ENCODE data around the gene KLHL26. TPM values are rescaled to one million over a fixed set of nuclear protein-coding genes. Genes with fewer than 3 reads are reported as not detected.
A peak's percentile ranks its signal among the peaks of the same experiment; 100 is the strongest.

KLHL26 gene
- total RNA-seq, 1 donor from 2014 or later: 1.4 TPM

DNA sequence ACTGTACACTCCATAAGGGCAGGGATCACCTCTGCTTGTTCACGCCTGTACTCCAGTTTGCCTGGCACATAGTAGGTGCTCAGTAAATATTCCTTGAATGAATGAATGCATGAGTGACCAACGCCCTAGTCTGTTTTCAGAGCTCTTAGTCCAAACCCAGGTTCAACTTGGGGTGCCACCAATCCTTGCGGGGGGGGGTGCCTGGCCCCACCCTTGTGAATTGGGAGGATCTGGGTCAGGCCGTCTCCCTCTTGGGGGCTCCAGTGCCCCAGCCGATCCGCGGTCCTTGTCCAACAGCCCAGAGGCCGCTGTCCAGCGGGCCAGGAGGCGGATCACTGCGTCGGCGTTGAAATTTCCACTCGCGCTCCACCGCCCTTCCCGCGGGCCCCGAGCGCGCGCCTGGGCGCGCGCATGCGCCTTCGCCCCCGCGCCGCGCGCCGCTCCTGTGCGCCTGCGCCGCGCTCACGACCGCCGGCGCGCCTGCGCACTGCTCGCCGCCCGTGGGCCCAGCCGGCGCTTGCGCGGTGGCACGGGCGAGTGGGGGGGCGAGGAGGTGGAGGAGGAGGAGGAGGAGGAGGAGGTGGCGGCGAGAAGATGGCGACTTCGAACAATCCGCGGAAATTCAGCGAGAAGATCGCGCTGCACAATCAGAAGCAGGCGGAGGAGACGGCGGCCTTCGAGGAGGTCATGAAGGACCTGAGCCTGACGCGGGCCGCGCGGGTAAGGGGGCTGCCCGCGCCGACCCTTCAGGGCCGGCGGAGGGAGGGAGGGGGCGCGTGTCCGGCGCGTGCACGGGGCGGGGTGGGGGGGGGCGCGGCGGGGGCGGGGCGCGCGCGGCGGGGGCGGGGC lies 46.5 kb downstream of the KLHL26 start, which contains the start of gene CRTC1:
TSS of gene CRTC1 (plus strand) at position 572 of the 849 bp plus-strand sequence. CDS start at position 595, 23 bp downstream.
- peak; percentile 63 to 85 for DNase-seq (ENCODE audit: low read depth in 2 of 2)

DNA sequence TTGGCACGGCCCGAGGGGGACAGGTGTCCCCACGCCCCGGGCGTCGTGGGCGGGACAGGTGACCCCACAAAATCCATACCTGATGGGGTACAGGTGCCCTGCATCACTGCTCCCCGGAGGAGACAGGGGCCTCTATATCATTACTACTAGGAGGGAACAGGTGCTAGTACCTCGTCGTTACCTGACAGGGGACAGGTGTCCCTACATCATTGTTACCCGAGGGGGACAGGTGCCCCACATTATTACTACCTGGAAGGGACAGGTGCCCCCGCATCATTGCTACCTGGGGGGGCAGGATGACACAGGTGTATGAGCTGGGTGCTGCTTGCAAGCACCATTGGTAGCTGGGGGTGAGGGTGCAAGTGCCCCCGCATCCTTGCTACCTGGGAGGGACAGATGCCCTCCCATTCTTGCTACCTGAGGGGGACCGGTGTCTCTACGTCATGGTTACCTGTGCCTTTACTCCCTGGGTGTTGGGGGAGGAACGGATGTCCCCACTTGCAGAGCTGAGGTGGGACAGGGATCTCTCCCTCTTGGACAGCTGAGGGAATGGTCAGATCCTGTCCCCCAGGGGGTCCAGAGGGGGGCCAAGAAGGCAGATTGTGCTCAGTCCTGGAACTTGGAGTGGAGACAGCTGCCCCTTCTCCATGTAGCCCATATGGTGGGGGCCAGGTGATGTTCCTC lies 47.3 kb downstream of the KLHL26 start:
- DNase-seq (ENCODE audit: low read depth in 2 of 2): no peak

- no peak for DNase-seq (ENCODE audit: low read depth in 2 of 2)
These were observed 47.8 kb downstream of the KLHL26 start for GRCh38 chr19:18684642-18684993.

GRCh38 chr19:18685597-18686190 lies 48.9 kb downstream of the KLHL26 start:
- no peak for DNase-seq (ENCODE audit: low read depth in 2 of 2)

DNA sequence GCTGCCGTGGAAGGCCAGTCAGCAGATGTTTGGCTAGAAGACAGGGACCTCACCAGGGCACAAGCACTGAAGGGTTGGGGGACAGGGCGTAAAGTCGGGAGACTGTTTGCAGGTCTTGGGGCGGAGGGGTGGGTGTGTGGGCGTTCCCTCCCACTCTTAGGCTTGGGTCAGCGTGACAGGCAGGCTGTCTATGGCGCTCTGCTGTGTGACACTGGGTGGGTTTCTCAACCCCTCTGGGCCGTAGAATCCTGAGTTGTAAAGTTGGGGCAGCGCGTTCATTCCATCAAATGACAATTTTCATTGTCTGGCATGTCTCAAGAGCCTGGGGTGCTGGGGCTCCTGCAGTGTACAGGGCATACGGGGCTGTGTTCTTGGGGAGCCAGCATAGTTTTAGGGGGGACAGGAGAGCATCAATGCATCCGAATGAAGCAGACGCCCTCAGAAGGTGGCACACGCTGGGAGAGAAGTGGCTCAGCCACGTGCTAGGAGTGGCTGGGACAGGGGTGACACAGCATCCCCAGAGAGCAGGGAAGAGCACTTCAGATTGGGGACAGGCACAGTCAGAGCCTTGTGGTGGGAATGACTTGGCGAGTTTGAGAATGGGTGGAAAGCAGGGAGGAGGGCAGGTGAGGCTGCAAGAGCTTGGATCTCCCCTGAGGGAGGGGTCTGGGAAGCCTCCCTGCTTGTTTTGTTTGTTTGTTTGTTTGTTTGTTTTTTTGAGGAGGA lies 51.1 kb downstream of the KLHL26 start:
- no peak for DNase-seq (ENCODE audit: low read depth in 2 of 2)

DNA sequence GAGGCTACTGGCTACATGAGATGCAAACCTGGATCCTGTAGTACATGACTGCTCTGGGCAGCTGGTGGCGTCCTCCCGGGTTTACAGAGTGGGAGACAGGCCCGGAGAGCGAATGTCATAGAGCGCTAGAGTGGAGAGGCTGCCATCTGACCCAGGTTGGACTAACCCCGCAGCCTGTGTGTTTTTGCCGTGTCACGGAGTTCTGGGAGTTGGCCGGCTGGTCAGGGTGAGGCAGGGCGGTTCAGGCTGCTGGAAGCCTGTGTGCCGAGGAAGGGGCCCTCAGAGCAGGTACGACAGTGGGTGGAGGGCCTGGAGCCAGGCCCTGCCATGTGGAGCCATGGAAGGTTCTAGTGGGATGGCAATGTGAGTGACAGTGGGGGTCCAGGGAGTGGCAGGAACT lies 59.2 kb downstream of the KLHL26 start:
- no peak for DNase-seq (ENCODE audit: low read depth in 2 of 2)

GRCh38 chr19:18697680-18698079 lies 60.9 kb downstream of the KLHL26 start:
- no peak for DNase-seq (ENCODE audit: low read depth in 2 of 2)

- DNase-seq (ENCODE audit: low read depth in 2 of 2): no peak
These were observed 61.7 kb downstream of the KLHL26 start for GRCh38 chr19:18698321-18699167.

GRCh38 chr19:18699403-18700054 lies 62.7 kb downstream of the KLHL26 start:
- DNase-seq (ENCODE audit: low read depth in 2 of 2): no peak

- DNase-seq (ENCODE audit: low read depth in 2 of 2): peak in 1 of 2 donors; percentile 47
These were observed 63.8 kb downstream of the KLHL26 start for GRCh38 chr19:18700501-18701249.

DNA sequence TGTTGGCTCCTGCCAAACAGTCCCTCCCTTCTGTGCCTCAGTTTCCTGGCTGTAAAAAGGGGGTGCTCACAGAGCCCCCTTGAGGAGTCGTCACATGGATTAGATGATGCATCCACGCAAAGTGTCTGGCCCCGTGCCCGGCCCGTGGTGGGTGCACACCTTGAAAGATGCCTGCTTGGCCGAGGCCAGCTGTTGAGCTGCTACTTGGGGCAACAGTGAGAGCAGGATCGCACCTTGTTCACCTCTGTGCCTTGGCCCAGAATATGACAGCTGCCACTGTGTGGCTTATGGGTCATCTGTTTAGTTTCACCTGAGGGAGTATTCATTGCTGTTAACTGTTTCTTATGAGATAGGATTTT lies 64.4 kb downstream of the KLHL26 start:
- no peak for DNase-seq (ENCODE audit: low read depth in 2 of 2)

- DNase-seq (ENCODE audit: low read depth in 2 of 2): no peak
These were observed 67.2 kb downstream of the KLHL26 start for GRCh38 chr19:18704054-18704453.

- no peak for DNase-seq (ENCODE audit: low read depth in 2 of 2)
These were observed 68.1 kb downstream of the KLHL26 start for GRCh38 chr19:18704971-18705370.

DNA sequence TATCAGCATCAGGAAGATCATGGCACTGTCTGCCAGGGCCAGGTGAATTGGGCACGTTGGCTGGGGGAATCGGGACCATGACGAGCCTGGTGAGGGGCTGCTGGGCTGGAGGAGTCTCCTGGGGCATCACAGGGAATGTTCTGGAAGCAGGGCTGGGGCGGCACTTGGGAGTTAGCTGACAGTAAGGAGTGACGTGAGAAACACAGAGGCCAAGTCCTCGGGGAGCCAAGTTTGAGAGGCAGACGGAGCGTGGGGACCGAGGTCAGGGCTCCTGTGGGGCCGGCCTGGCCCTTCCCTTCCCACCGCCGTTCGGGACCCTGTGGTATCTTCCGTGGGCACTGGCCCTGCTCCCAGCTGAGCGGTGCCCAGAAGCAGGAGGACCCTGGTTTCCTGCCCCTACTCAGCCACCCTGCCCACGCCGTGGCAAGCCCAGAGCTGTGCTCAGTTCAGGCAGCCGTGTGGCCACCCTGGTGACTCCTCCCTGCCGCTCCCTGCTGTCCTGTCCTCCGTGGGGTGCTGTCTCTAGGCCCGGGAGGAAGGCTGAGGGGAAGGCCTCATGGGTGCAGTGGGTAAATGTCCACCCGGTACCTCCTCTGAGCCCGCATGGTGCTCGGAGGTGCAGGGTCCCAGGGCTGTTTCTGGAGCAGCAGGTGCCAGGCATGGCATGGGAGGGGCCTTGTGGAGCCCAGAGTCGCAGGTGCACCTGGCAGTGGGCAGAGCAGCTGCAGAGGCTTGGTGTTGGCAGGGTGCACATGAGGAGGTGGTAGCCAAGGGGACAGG lies 71.8 kb downstream of the KLHL26 start:
- DNase-seq (ENCODE audit: low read depth in 2 of 2): no peak

DNA sequence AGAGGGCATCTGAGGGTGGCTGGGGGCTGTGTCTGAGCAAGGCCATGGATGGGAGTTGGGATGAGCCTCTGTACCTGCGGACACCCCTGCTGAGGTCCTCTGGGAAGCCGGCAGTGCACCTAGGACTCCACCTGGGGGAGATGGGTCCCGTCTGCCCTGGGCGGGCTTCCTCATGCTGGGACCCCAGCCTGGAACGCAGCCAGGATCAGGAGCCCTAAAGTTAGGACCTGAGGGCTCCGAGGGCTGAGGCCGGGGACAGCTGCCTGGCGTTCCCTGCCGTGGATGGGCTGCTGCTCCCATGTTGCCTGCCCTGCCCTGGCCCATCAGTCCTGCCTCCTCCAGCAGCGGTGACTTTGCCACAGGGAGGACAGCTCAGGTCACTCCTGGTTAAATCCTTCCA lies 72.7 kb downstream of the KLHL26 start:
- no peak for DNase-seq (ENCODE audit: low read depth in 2 of 2)

DNA sequence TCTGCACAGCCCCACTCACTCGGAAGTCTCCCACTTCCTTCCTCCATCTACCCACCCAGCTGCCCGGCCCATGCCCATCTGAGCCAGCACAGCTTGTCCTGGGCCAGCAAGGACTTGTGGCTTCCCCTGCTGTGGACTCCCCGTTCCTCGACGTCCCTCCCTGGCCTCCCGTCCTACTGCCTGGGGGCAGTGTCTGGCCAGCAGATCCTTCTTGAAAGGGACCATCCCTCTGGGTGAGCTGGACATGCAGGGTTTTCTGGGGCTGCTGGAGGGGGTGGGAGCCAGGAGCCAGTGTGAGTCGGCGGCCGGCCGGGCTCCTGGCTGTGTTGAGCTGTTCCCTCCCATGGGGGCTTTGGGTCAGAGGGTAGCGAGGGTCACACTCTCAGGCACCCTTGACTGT lies 73.4 kb downstream of the KLHL26 start:
- no peak for DNase-seq (ENCODE audit: low read depth in 2 of 2)

GRCh38 chr19:18710996-18711751 lies 74.3 kb downstream of the KLHL26 start:
- DNase-seq (ENCODE audit: low read depth in 2 of 2): no peak

GRCh38 chr19:18711893-18712292 lies 75.1 kb downstream of the KLHL26 start:
- no peak for DNase-seq (ENCODE audit: low read depth in 2 of 2)

Measured in dermis microvascular lymphatic vessel endothelial cell (primary cell).